Loucy (cell line): ENCODE data around the gene PA2G4.

ENCODE experiments used
- H2AFZ ChIP-seq: fragments of 200-600 bp; sonication (generic); 2 replicates; pipeline ENCODE4 v1.6.0; 2016; ENCODE audit warnings: antibody characterized with exemption, mild to moderate bottlenecking, low read length, moderate library complexity
- H3F3A ChIP-seq: fragments of 200-600 bp; 2 replicates; pipeline ENCODE4 v1.6.0; 2016; ENCODE audit warnings: antibody characterized with exemption, low read depth, mild to moderate bottlenecking
- H3K27me3 ChIP-seq: fragments of 200-600 bp; sonication (generic); 2 replicates; pipeline ENCODE4 v1.6.1; 2014; ENCODE audit warnings: low read length, mild to moderate bottlenecking; ENCODE audit not compliant: insufficient read depth, poor library complexity, severe bottlenecking
- H3K36me3 ChIP-seq: fragments of 200-600 bp; sonication (generic); 2 replicates; pipeline ENCODE4 v1.6.1; 2016; ENCODE audit warnings: low read length; ENCODE audit not compliant: insufficient read depth
- H3K4me1 ChIP-seq: fragments of 200-600 bp; sonication (generic); 2 replicates; pipeline ENCODE4 v1.5.1; 2014; ENCODE audit warnings: low read length, mild to moderate bottlenecking; ENCODE audit not compliant: insufficient read depth, poor library complexity, severe bottlenecking
- H3K4me2 ChIP-seq: fragments of 200-600 bp; sonication (generic); 2 replicates; pipeline ENCODE4 v1.6.0; 2014; ENCODE audit warnings: antibody characterized with exemption, low read length, low read depth, mild to moderate bottlenecking; ENCODE audit not compliant: poor library complexity, severe bottlenecking
- H3K4me3 ChIP-seq: fragments of 200-600 bp; sonication (generic); 2 replicates; pipeline ENCODE4 v1.5.1; 2014; ENCODE audit warnings: low read length, mild to moderate bottlenecking, mixed read lengths; ENCODE audit not compliant: poor library complexity, severe bottlenecking
- H3K79me2 ChIP-seq: fragments of 200-600 bp; sonication (generic); 2 replicates; pipeline ENCODE4 v1.6.1; 2014; ENCODE audit warnings: low read length; ENCODE audit not compliant: insufficient read depth
- H3K9ac ChIP-seq: fragments of 200-600 bp; sonication (generic); 2 replicates; pipeline ENCODE4 v1.6.0; 2014; ENCODE audit warnings: mild to moderate bottlenecking, low read depth, low read length, moderate library complexity; ENCODE audit not compliant: poor library complexity, severe bottlenecking
- H3K9me2 ChIP-seq: fragments of 200-600 bp; sonication (generic); replicated peaks from 2 replicates; pipeline ENCODE4 v1.6.1; 2016; ENCODE audit warnings: low read depth, low read length, mixed read lengths
- H3K9me3 ChIP-seq: fragments of 200-600 bp; sonication (generic); 2 replicates; pipeline ENCODE4 v1.6.1; 2014; ENCODE audit warnings: mild to moderate bottlenecking, antibody characterized with exemption, low read length, low read depth; ENCODE audit not compliant: insufficient read depth
- H4K20me1 ChIP-seq: fragments of 200-600 bp; sonication (generic); 2 replicates; pipeline ENCODE4 v1.6.0; 2014; ENCODE audit warnings: antibody characterized with exemption, low read length, mild to moderate bottlenecking; ENCODE audit not compliant: insufficient read depth, poor library complexity, severe bottlenecking
- EZH2phosphoT487 ChIP-seq: fragments of 200-600 bp; IDR thresholded peaks from 2 replicates; pipeline ENCODE4 v1.6.1; 2018; ENCODE audit warnings: antibody characterized with exemption, mild to moderate bottlenecking, moderate library complexity, borderline replicate concordance
- TF ChIP-seq, protein P1 (sequence below): fragments of 200-600 bp; sonication (generic); conservative IDR thresholded peaks from 2 replicates; pipeline ENCODE4 v1.5.1; 2014; ENCODE audit warnings: mild to moderate bottlenecking, antibody characterized with exemption, low read length

Gene PA2G4

DNA sequence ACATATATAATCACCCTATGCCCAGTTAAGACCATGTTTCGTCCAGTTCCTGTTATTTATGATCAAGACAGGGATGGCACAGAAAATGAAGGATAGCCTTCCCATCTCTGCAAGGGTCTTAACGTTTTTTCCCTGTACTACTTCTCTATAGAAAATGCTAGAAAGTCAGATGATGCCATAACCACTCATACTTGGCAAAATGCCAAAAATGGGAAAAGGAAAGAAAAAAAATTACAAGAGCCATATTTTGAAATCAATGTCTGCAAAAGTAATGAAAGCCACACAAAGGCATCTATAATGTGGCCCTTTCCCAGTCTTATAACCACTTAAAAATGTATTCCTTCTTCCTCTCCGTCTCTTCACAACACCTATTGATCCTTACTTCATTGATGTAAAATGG, 46.2 kb downstream of the PA2G4 start:
- no peaks in the 10 kb centered on the region for H4K20me1 ChIP-seq
- no peak overlapping the region for H2AFZ ChIP-seq
- H3K4me3 ChIP-seq: no peak overlapping the region
- H3K4me2 ChIP-seq: peak overlapping the region; percentile 84
- no peaks in the 10 kb centered on the region for H3K9me3 ChIP-seq
- peaks cover 22% of the 10 kb centered on the region; the same call in 1 of the 2 replicates for H3K79me2 ChIP-seq
- no peaks in the 10 kb centered on the region for H3K36me3 ChIP-seq
- no peaks in the 10 kb centered on the region for H3K9me2 ChIP-seq
- TF ChIP-seq, protein P1, sequence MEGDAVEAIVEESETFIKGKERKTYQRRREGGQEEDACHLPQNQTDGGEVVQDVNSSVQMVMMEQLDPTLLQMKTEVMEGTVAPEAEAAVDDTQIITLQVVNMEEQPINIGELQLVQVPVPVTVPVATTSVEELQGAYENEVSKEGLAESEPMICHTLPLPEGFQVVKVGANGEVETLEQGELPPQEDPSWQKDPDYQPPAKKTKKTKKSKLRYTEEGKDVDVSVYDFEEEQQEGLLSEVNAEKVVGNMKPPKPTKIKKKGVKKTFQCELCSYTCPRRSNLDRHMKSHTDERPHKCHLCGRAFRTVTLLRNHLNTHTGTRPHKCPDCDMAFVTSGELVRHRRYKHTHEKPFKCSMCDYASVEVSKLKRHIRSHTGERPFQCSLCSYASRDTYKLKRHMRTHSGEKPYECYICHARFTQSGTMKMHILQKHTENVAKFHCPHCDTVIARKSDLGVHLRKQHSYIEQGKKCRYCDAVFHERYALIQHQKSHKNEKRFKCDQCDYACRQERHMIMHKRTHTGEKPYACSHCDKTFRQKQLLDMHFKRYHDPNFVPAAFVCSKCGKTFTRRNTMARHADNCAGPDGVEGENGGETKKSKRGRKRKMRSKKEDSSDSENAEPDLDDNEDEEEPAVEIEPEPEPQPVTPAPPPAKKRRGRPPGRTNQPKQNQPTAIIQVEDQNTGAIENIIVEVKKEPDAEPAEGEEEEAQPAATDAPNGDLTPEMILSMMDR: no peak
- no peak for TF ChIP-seq EZH2phosphoT487
- H3K4me1 ChIP-seq: peaks cover 21% of the 10 kb centered on the region
- no peak overlapping the region for H3K9ac ChIP-seq
- no peaks in the 10 kb centered on the region for H3K27me3 ChIP-seq
- H3F3A ChIP-seq: no peaks in the 10 kb centered on the region

DNA sequence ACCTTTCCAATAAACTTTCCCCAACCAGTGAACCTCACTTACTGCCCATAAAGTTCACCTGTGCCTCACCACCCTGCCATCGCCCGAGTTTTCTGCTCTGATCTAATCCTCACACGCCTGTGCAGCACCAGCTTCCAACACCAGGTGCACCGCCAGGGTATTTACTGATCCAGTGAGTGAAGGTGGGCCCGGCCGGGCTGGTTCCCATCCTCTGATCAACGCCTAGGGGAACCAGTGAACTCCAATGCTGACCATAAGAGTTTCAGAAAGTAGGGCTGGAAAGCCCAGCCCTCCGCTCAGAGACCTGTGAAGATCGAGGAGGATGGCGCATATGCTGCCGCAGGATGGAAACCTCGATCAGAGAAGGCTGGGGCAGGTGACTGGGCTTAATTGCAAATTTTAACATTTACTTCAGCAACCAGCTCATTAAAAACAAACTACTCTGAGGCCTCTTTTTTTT, 47.3 kb downstream of the PA2G4 start:
- Histone ChIP-seq H3K4me1 (peaks cover 21% of the 10 kb centered on the region), H3K27me3 (no peaks in the 10 kb centered on the region), H3F3A (no peaks in the 10 kb centered on the region), H3K4me3 (peak overlapping the region; percentile 88), H3K9ac (peak overlapping the region; percentile 92), H3K4me2 (peak overlapping the region; percentile 84), H3K36me3 (no peaks in the 10 kb centered on the region), H2AFZ (peak overlapping the region; percentile 78), H3K9me2 (no peaks in the 10 kb centered on the region), H4K20me1 (no peaks in the 10 kb centered on the region), H3K9me3 (no peaks in the 10 kb centered on the region), H3K79me2 (peaks cover 26% of the 10 kb centered on the region)
- TF ChIP-seq, protein P1: peak; percentile 62
- no peak for TF ChIP-seq EZH2phosphoT487

DNA sequence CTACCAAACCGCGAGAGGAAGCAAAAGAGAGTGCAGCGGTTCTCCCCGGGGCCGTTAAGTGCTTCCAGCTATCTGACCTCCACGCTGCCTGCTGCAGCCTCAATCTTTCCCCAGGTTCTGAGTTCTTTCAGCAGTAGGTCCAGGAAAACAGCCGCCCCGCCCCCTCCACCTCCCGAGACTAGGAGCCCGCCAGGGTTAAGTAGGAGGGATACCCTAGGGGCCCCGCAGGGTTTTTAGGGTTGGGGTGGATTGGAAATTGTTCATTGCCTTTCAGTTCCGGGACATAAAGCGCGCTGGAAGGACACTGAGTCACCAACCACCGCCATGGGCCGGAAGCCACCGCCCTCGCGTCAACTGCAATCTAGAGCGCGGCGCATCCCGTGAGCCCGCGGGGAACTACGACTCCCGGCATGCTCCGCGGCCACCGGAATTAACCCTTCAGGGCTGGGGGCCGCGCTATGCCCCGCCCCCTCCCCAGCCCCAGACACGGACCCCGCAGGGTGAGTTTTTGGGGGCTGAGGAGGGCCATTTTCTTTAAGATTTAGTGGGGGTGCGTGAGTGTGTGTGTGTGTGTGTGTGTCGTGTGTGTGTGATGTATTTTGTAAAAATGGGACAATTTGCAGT, 47.9 kb downstream of the PA2G4 start, which contains the start of gene MYL6B:
MYL6B (plus strand) TSS at position 456 of the 624 bp plus-strand sequence. CDS start 1,332 bp downstream, outside the sequence.
- Histone ChIP-seq H3K9me2 (no peaks in the 10 kb centered on the region), H3K9ac (peak within 1 kb of the TSS; percentile 92), H3K27me3 (no peaks in the 10 kb centered on the region), H2AFZ (peak within 1 kb of the TSS; percentile 78), H3F3A (no peaks in the 10 kb centered on the region), H3K4me2 (peak within 1 kb of the TSS; percentile 84), H3K79me2 (peaks cover 32% of the 10 kb centered on the region), H3K9me3 (no peaks in the 10 kb centered on the region), H3K36me3 (no peaks in the 10 kb centered on the region), H4K20me1 (no peaks in the 10 kb centered on the region), H3K4me3 (peak within 1 kb of the TSS; percentile 88), H3K4me1 (peaks cover 21% of the 10 kb centered on the region)
- TF ChIP-seq EZH2phosphoT487: no peak
- TF ChIP-seq, protein P1: no peak
